OCI-LY7 (cell line): Measurements from ENCODE around the gene CD8A. TPM values are rescaled to one million over a fixed set of nuclear protein-coding genes. Genes with fewer than 3 reads are reported as not detected.
"Not testable (repeated sequence)": the region's sequence is repeated elsewhere in the genome, so short reads cannot be mapped to it uniquely, and the experiment has no call there.

Experiments
- Bru-seq: library from RNA; stranded (reverse); fragments of 400-500 nt; gene quantifications from one replicate; lab custom pipeline; 2021; lab: Mats Ljungman, UMichigan
- BruChase-seq, 2 experiments: library from RNA; stranded (reverse); fragments of 400-500 nt; gene quantifications; one replicate each; lab custom pipeline; 2021; lab: Mats Ljungman, UMichigan
- BruUV-seq: library from RNA; stranded (reverse); fragments of 400-500 nt; replicated peaks from 2 replicates; lab custom pipeline; 2021; lab: Mats Ljungman, UMichigan
- CTCF ChIA-PET: fragments of 300-600 bp; sonication (Branson Sonifier 250); formaldehyde crosslinking; loops from one replicate; lab custom pipeline; 2022; ENCODE audit warnings: antibody characterized with exemption; ENCODE audit not compliant: unreplicated experiment; lab: Charles Lee
- POLR2A ChIA-PET: fragments of 300-600 bp; sonication (Branson Sonifier 250); formaldehyde crosslinking; loops from one replicate; lab custom pipeline; 2022; ENCODE audit warnings: antibody characterized with exemption; lab: Charles Lee
- DNase-seq: peaks from one replicate; pipeline ENCODE4 v3.0.0-alpha.2; 2015; ENCODE audit warnings: low spot score
- H2AFZ ChIP-seq: fragments of 200-600 bp; sonication (generic), shearing (Covaris generic); 2 replicates; pipeline ENCODE4 v1.6.1; 2014; ENCODE audit warnings: mild to moderate bottlenecking, antibody characterized with exemption, low read length, moderate library complexity
- H3K27ac ChIP-seq: fragments of 200-600 bp; sonication (generic); 2 replicates; pipeline ENCODE4 v1.5.1; 2014; ENCODE audit warnings: mixed run types, low read depth, mild to moderate bottlenecking, moderate library complexity, low read length, inconsistent platforms; ENCODE audit not compliant: poor library complexity, severe bottlenecking
- H3K36me3 ChIP-seq: fragments of 200-600 bp; sonication (generic); 2 replicates; pipeline ENCODE4 v1.6.1; 2014; ENCODE audit warnings: mild to moderate bottlenecking, antibody characterized with exemption, low read length, moderate library complexity, mixed read lengths; ENCODE audit not compliant: insufficient read depth
- H3K4me1 ChIP-seq: fragments of 200-600 bp; sonication (generic); 2 replicates; pipeline ENCODE4 v1.5.1; 2014; ENCODE audit warnings: mild to moderate bottlenecking, low read length; ENCODE audit not compliant: insufficient read depth, poor library complexity, severe bottlenecking
- H3K4me2 ChIP-seq: fragments of 200-600 bp; sonication (generic); 2 replicates; pipeline ENCODE4 v1.6.1; 2014; ENCODE audit warnings: mild to moderate bottlenecking, low read length
- H3K4me3 ChIP-seq: fragments of 200-600 bp; sonication (generic); 2 replicates; pipeline ENCODE4 v1.5.1; 2014; ENCODE audit warnings: mild to moderate bottlenecking, low read depth, low read length; ENCODE audit not compliant: poor library complexity, severe bottlenecking
- H3K79me2 ChIP-seq: fragments of 200-600 bp; sonication (generic); 2 replicates; pipeline ENCODE4 v1.6.1; 2016; ENCODE audit warnings: low read depth, mild to moderate bottlenecking, low read length, moderate library complexity, mixed read lengths; ENCODE audit not compliant: insufficient read depth
- H3K9me2 ChIP-seq: fragments of 200-600 bp; sonication (generic); 2 replicates; pipeline ENCODE4 v1.6.1; 2016; ENCODE audit warnings: mild to moderate bottlenecking, low read length, mixed read lengths; ENCODE audit not compliant: insufficient read depth
- H3K9me3 ChIP-seq: fragments of 200-600 bp; sonication (generic); 2 replicates; pipeline ENCODE4 v1.6.1; 2014; ENCODE audit warnings: mild to moderate bottlenecking, mixed run types, low read length, mixed read lengths
- H4K20me1 ChIP-seq: fragments of 200-600 bp; sonication (generic); 2 replicates; pipeline ENCODE4 v1.6.1; 2014; ENCODE audit warnings: mild to moderate bottlenecking, antibody characterized with exemption, low read length, moderate library complexity, mixed read lengths; ENCODE audit not compliant: insufficient read depth
- EZH2phosphoT487 ChIP-seq: fragments of 200-600 bp; sonication (generic); IDR thresholded peaks from 2 replicates; pipeline ENCODE4 v1.6.1; 2018; ENCODE audit warnings: low read depth, borderline replicate concordance, mild to moderate bottlenecking, mixed run types, antibody characterized with exemption, low read length, moderate library complexity, mixed read lengths
- intact Hi-C: fragments of 100-400 bp; cut with micrococcal nuclease; formaldehyde crosslinking; loops from one replicate; pipeline ENCODE4 v1.10.0; 2022; ENCODE audit not compliant: unreplicated experiment
- long read RNA-seq: library from polyadenylated mRNA; stranded (forward); transcript quantifications from one replicate; pipeline ENCODE4 v2.0.0, GENCODE V29; 2022
- total RNA-seq, 2 experiments: library from RNA; depleted of rRNA in 1 of 2; stranded (reverse); fragments of >200 nt in 1 of 2; shearing (Covaris generic) in 1 of 2; gene quantifications; 2 replicates each; pipeline ENCODE4 v1.2.3, GENCODE V29; 2014 to 2022
- TF ChIP-seq, protein P1 (sequence below): fragments of 200-600 bp; sonication (generic); conservative IDR thresholded peaks from 2 replicates; pipeline ENCODE4 v1.5.1; 2014; ENCODE audit warnings: mild to moderate bottlenecking, antibody characterized with exemption, low read length, moderate library complexity, mixed read lengths

CD8A gene
- total RNA-seq (2014; rRNA removed; shearing (Covaris generic)) (not detected in 2 replicates), total RNA-seq (2022) (not detected in 2 replicates), Bru-seq, nascent RNA (not detected), BruChase-seq, experiment 1, labeled RNA remaining after a 6-hour chase (not detected), BruChase-seq, experiment 2, labeled RNA remaining after a 2-hour chase (not detected)
- long read RNA-seq = 0 reads

DNA sequence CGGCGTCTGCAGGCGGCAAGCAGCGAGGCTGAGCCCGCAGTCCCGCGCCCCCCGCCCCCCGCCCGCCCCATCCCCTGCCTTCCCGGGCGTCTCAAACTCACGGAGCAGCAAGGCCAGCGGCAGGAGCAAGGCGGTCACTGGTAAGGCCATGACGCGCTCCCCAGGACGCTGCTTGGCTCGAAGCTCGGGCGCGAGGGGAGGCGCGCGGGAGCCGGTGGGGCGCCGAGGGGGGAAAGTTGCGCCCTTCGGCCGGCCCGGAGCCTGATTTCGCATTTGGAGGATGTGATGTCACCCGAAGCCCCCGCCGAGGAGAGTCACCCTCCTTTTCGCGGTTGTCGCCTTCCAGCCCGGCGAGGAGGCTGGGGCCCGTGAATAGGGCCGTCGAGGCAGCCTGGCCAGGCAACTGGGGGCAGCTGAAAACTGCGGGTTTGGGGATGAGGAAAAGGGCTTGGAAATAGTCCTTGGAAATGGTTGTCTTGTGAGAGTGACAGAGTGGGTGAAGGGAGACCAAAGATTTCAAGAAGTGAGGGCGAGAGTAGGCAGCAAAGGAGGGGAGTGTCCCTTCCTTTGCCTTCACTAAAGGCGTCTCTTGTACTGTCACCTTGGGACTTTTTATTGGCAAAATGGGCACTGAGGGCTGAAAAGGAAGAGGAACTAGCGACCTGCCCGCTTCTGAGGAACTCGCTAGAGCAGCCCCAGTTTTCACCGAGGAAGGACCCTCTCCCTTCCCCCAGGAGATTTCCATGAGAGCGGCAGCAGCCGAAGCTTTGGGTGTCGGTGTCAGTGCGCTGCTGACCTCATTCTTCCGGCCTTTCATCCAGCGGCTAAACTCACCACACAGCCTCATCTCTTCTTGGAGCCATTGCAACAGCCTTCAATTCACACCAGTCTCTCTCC, at the start of gene CD8A:
Gene CD8A, minus strand, starts transcription at position 238 of the 897 bp plus-strand sequence. Its CDS starts 88 bp downstream, at position 150.
- Histone ChIP-seq H3K4me1 (no peaks in the 10 kb centered on the region), H3K27ac (no peak within 1 kb of the TSS), H3K79me2 (no peaks in the 10 kb centered on the region), H3K9me2 (no peaks in the 10 kb centered on the region), H4K20me1 (no peaks in the 10 kb centered on the region), H3K36me3 (no peaks in the 10 kb centered on the region), H3K9me3 (0 out of 2 replicates have a peak, but pooled peaks cover under 1% of the 10 kb centered on the region), H3K4me3 (no peak within 1 kb of the TSS), H3K4me2 (no peak within 1 kb of the TSS), H2AFZ (no peak within 1 kb of the TSS)
- ChIA-PET POLR2A (interaction anchor here (0.6 kb wide), 1 partner anchor 93 kb away, joined by 3 read pairs; no protein-coding TSS in a partner anchor), CTCF (no interaction called here)
- intact Hi-C loops = no loop called here
- TF ChIP-seq, protein P1, sequence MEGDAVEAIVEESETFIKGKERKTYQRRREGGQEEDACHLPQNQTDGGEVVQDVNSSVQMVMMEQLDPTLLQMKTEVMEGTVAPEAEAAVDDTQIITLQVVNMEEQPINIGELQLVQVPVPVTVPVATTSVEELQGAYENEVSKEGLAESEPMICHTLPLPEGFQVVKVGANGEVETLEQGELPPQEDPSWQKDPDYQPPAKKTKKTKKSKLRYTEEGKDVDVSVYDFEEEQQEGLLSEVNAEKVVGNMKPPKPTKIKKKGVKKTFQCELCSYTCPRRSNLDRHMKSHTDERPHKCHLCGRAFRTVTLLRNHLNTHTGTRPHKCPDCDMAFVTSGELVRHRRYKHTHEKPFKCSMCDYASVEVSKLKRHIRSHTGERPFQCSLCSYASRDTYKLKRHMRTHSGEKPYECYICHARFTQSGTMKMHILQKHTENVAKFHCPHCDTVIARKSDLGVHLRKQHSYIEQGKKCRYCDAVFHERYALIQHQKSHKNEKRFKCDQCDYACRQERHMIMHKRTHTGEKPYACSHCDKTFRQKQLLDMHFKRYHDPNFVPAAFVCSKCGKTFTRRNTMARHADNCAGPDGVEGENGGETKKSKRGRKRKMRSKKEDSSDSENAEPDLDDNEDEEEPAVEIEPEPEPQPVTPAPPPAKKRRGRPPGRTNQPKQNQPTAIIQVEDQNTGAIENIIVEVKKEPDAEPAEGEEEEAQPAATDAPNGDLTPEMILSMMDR = no peak
- no peak for TF ChIP-seq EZH2phosphoT487
- DNase-seq = no peak
- BruUV-seq = no TSS peak

DNA sequence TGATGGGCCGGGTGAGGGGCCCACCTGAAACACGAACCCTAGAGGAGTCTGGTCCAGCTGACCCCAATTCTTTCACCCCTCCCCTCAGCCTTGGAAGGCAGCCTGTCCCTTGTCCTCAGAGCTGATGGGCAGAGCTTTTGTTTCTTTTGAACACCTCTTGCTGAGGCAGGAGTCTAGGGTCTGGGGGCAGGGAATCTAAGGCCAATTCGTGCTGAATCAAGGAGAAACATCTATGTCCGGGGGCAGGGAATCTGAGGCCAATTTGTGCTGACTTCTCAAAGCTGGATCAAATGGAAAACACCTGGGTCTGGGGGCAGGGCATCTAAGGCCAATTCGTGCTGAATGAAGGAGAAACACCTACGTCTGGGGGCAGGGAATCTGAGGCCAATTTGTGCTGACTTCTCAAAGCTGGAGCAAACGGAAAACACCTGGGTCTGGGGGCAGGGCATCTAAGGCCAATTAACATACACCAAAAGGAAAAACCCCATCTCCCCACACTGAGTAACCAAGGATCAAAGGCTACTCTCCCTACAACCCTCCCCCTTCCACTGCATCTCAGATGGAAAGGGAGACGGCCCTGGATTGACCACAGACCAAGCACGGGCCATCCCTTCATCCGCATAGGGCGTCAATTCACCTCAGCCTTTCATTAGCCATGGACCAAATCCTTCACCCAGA, 49.3 kb upstream of the CD8A start:
- BruUV-seq, H3K4me2 ChIP-seq, H3K4me1 ChIP-seq, H3K9me3 ChIP-seq, H2AFZ ChIP-seq, H3K4me3 ChIP-seq, intact Hi-C loops, POLR2A ChIA-PET, CTCF ChIA-PET, H4K20me1 ChIP-seq, H3K79me2 ChIP-seq, H3K27ac ChIP-seq, H3K36me3 ChIP-seq, H3K9me2 ChIP-seq, DNase-seq: not testable (repeated sequence)

DNA sequence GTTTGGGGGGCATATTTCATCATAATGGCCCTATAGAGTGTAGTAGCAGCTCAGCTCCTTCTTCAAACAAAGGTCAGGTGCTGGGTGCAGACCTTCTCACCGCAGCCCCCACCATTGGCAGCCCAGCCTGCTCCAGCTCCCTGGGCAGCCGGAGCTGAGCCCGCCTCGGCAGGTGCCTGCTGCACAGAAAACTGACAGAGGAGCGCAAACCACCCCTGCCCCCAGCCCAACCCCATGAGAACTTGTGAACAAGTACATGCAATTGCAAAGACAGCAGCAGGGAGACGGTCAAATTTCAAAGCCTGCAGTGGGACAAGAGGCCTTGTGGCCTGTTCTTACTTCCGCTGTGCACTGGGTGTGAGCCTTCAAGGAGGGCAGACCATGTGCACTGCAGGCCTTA, 48.7 kb upstream of the CD8A start:
- DNase-seq, H2AFZ ChIP-seq, H3K4me1 ChIP-seq, H3K27ac ChIP-seq, H3K9me3 ChIP-seq, H3K79me2 ChIP-seq, BruUV-seq, H3K36me3 ChIP-seq, H3K9me2 ChIP-seq, POLR2A ChIA-PET, intact Hi-C loops, H3K4me3 ChIP-seq, H4K20me1 ChIP-seq, CTCF ChIA-PET, H3K4me2 ChIP-seq: not testable (repeated sequence)

DNA sequence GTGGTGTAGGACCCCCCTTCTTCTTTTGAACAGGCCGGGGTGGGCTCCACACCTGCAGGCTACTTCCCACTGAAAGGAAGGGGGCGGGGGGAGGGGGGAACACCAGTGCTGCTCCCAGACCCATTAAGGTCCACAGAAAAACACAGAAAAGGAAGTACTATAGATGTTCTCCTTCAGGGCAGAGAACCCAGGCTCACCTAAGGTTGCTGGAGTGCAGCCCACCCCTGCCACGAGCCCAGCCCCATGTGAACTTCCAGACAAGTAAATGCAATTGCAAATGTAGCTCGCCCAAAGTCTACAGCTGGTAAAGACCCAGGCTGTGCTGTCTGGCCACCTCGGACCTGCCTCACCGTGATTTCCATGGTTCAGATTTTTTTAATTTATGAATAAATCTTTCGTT, 47.0 kb upstream of the CD8A start:
- H3K9me3 ChIP-seq, BruUV-seq, H2AFZ ChIP-seq, H3K4me2 ChIP-seq, H3K4me1 ChIP-seq, CTCF ChIA-PET, H3K27ac ChIP-seq, H4K20me1 ChIP-seq, POLR2A ChIA-PET, intact Hi-C loops, H3K36me3 ChIP-seq, DNase-seq, H3K79me2 ChIP-seq, H3K9me2 ChIP-seq, H3K4me3 ChIP-seq: not testable (repeated sequence)

DNA sequence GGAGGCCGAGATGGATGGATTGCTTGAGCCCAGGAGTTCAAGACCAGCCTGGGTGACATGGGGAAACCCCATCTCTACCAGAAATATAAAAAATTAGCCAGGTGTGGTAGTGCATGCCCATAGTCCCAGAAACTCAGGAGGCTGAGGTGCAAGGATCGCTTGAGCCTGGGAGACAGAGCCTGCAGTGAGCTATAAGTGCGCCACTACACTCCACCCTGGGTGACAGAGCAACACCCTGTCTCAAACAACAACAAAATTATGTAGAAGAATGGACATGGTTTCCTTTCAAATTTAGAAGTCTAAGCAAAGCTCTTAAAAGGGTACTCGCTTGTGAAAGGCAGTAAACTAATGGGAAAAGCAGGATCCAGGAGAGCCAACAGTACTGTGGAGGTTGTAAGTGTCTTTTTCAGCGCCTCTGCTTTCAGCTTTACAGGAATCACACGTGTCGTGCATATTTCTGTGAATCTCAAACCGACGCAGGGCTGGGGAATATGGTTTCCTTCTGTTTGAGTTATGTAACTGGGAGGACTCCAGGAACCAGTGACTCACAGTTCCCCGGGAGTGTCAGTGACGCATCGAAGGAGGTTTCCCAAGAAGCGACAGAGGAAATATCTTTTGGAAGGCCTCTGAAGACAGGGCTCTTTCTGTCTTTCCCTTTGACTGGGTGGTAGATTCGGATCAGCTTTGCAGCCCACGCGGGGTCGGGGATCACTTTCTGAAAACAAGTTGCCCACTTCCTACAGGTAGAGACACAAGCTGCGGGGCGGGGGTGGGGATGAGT, 46.4 kb upstream of the CD8A start:
- H2AFZ ChIP-seq, H3K4me1 ChIP-seq, intact Hi-C loops, H3K9me3 ChIP-seq, H3K36me3 ChIP-seq, POLR2A ChIA-PET, H3K4me2 ChIP-seq, H3K9me2 ChIP-seq, H3K27ac ChIP-seq, CTCF ChIA-PET, BruUV-seq, H3K4me3 ChIP-seq, H3K79me2 ChIP-seq, DNase-seq, H4K20me1 ChIP-seq: not testable (repeated sequence)
